Hippocampal formation (tissue), 2 donors: ENCODE results near the gene NDUFS6.
"Not testable (repeated sequence)": the region's sequence is repeated elsewhere in the genome, so short reads cannot be mapped to it uniquely, and the experiment has no call there.

ENCODE experiments used
- DNase-seq, 2 donors: peaks; one replicate each; lab custom pipeline; 2025; lab: John Stamatoyannopoulos, UW

NDUFS6 gene

GRCh38 chr5:1815881-1816292 is 14.7 kb downstream of the NDUFS6 start:
- no peak for DNase-seq

- DNase-seq = not testable (repeated sequence)
Measured at GRCh38 chr5:1816495-1817089, 15.4 kb downstream of the NDUFS6 start.

GRCh38 chr5:1817261-1818043 is 16.2 kb downstream of the NDUFS6 start:
- DNase-seq = no peak

- DNase-seq = no peak
Measured at GRCh38 chr5:1818784-1819183, 17.6 kb downstream of the NDUFS6 start.

- no peak for DNase-seq
Measured at GRCh38 chr5:1819458-1819857, 18.3 kb downstream of the NDUFS6 start.

GRCh38 chr5:1820381-1820780 is 19.2 kb downstream of the NDUFS6 start:
- DNase-seq = no peak

GRCh38 chr5:1820926-1821325 is 19.7 kb downstream of the NDUFS6 start:
- no peak for DNase-seq

- DNase-seq = no peak
Measured at GRCh38 chr5:1821862-1822261, 20.7 kb downstream of the NDUFS6 start.

GRCh38 chr5:1823381-1824034 is 22.3 kb downstream of the NDUFS6 start:
- DNase-seq = no peak

- DNase-seq = no peak
Measured at GRCh38 chr5:1824109-1824821, 23.1 kb downstream of the NDUFS6 start.

- no peak for DNase-seq
Measured at GRCh38 chr5:1824903-1825841, 24.0 kb downstream of the NDUFS6 start.

- DNase-seq = no peak
Measured at GRCh38 chr5:1826235-1826980, 25.2 kb downstream of the NDUFS6 start.

GRCh38 chr5:1827025-1827885 is 26.0 kb downstream of the NDUFS6 start:
- DNase-seq = no peak

- no peak for DNase-seq
Measured at GRCh38 chr5:1827886-1828397, 26.7 kb downstream of the NDUFS6 start.

GRCh38 chr5:1830571-1831228 is 29.5 kb downstream of the NDUFS6 start:
- DNase-seq = no peak

GRCh38 chr5:1831257-1831656 is 30.1 kb downstream of the NDUFS6 start:
- DNase-seq = no peak

- no peak for DNase-seq
Measured at GRCh38 chr5:1831677-1832313, 30.6 kb downstream of the NDUFS6 start.

GRCh38 chr5:1832511-1833250 is 31.5 kb downstream of the NDUFS6 start:
- DNase-seq = no peak
